GM21576 (cell line): ENCODE measurements around the gene LRCH1.

Experiments used
- ATAC-seq: cut with Tn5 transposase; IDR thresholded peaks from one replicate; pipeline ENCODE4 v1.9.1; 2021; ENCODE audit warnings: mild to moderate bottlenecking, moderate library complexity; ENCODE audit not compliant: unreplicated experiment

The LRCH1 gene

DNA sequence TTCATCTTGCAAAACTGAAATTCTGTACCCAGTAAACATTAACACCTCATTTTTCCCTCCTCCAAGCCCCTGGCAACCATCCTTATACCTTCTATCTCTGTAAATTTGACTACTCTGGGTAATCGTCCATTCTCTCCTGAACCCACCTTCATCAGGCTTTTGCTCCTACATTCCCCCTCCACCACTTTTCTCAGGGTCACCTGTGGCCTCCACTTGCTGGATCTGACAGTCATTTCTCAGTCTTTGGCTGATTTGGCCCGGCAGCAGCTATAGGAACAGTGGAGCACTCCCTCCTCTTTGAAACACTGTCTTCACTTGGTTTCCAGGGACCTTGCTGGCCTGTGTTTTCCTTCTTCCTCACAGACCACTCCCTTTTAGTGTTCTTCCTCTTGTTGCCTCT, 83.5 kb downstream of the LRCH1 start:
- no peak for ATAC-seq

DNA sequence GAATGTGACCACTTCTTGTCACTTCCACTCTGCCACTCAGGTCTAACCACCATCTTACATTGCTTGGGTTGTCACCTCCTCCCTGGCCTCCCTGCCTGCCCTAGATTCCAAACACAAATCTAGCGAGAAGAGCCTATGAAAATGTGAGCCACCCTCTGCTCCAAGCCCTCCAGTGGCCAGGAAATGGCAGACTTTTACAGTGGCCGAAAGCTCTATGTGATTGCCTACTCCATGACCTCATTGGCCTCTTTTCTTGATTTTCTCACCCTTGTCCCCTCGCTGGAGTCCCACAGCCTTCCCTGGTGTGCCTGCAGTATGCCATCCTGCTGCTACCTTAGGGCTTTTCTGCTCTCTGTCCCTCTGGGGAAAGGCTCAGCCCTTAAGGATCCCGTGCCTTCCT, 84.2 kb downstream of the LRCH1 start:
- ATAC-seq, result no peak

DNA sequence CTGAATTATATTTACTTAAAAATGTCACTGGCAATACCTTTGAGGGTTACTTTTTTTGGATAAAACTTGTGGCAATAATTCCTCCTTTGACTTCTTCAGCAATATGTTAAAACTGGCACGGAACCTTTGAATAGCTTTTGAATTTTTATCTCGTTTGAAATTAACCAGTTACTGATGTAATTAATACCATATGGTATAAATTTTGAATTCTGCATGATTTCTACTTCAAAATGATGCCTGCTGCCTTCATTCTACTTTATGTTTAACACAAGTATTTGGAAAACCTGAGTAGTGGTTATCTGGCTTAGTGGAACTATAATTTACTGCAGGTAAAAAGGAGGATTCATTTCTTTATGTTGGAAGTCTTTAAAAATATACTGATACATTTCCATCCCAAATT, 85.3 kb downstream of the LRCH1 start:
- ATAC-seq, result no peak

DNA sequence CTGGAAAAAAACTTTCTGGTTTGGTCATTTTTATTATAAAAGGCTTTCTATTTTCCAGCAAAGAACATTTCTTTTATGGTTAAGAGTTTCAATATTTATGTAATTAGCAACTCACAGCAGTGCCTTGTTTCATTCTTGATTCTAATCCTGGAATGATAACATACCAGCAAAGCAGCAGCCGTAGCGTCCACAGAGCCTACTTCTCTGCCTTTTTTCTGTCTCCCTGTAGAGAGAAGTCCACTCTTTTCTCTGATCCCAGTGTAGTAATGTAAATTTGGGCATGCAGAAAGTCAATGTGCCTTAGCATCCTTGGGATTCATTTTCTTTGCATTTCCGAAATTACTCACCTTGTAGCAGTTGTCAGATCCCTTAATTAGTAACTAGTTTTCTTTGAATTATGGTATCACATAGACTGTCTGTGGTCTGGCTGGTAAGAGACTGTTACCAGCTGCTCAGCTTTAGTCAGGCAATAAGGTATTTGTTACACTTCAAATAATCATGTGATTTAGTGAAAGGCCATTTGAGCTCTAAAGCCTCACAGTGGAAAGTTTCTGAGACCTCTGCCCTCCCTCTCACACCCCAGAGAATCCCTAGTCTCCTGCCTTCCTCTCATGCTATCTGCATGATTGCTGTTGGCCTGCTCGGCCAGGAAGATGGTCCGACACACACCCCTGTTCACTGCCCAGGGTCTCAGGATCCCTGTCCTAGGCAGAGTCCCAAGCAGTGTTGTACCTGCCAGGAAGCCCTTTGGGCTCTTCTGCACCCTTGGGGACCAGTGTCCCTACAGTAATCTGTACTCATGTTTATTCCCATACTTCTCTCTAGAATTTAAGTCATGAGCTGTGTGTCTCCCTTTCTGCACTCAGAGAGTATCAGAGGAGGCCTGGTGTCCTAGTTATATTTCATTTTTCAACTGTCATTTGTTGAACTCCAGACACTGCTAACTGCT, 86.3 kb downstream of the LRCH1 start:
- peak; percentile 80 for ATAC-seq

DNA sequence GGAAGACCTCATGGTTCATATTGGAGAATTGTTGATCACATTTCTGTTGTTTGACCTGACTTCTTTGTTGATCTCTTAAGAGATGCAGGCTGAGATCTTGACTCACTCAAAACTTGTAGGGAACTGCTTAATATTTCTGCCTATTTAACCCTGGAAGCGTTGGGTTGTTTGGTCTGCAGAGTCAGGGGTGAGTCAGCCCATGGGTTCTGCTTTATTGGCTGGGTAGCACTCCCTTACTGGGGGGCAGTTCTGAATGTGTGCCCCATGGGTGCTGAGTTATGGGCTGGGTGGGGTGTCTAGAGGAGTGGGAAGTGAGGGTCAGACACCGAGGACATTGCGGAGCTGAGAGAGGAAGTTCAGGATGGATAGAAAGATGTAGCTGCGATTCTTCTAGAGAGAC, 87.9 kb downstream of the LRCH1 start:
- no peak for ATAC-seq

DNA sequence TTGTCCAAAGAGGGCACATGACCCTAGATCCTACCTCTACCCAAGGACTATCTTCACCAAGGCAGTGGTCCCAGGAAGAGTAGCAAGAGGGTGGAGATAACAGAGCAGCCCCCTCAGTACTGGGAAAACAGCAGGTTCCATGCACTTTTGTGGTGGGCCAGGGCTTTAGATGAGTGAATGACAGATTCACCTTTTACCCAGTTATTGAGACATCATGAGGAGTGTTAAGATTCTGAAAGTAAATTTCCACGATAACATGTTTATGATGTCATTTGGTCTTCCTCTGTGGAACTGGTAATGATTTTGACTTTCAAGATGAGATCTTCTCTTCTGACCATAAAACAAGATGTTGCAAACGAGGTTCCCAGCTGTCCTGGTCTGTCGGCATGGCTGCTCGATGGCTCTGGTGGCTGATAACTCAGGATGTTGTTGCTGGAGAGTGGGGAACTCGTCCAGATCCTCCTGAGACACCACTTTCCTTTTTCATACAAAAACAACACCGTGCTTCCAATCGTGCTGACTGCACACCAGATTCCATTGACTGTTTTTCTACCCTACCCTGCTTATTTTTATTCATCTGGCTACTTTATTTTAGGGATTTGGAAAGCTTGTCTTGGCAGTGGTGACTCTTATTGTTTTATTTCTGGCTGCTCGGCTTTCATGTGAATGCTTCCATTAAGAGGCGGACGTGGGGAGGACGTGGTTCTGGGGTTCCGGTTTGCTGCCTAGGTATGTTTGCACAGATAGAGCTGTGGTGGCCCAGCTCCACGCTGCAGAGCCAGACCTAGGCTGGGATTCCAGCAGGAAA, 88.5 kb downstream of the LRCH1 start:
- no peak for ATAC-seq

DNA sequence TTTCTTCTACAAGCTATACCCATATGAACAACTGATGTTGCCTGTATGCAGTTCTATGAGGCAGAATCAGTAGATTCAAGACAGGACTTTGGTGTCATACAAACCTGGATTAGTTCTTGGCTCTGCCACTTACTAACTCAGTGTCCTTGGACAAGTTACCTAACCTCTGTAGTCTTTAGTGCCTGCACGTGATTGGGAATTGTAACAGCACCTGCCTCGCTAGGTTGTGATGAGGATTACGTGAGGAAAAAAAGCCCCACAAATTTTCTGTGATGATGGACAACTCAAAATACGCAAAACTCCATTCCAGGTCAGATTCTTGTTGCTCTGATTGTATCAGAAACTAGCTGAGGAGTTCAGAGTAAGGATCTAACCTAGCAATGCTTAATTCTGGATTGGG, 89.3 kb downstream of the LRCH1 start:
- no peak for ATAC-seq

DNA sequence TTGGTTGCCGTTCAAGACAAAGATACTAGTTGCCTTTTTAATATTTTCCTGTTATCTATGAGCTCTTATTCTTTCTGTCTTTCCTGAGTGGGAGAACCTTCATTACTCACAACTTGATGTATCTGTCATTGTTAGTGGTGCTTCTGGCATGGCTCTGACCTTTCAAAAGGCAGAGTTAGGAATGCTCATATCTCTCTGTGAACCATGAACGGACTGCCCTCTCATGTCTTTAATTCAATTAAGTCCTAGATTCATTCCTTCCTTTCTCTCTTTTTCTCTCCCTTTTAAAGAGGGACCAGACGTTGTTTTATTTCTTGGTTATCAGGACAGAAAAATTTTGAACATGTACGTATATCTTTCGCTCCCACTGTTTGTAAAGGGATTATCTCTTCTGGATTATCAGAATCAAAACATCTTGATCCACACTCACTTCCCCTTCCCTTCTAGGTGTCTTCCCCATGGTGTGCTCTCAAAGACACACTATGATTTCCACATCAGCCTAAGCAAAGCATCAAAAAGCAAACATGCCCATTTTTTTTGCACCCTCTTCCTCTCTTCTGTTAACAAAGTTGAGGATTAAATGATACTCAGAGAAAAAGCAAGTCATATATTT, 90.3 kb downstream of the LRCH1 start:
- no peak for ATAC-seq

DNA sequence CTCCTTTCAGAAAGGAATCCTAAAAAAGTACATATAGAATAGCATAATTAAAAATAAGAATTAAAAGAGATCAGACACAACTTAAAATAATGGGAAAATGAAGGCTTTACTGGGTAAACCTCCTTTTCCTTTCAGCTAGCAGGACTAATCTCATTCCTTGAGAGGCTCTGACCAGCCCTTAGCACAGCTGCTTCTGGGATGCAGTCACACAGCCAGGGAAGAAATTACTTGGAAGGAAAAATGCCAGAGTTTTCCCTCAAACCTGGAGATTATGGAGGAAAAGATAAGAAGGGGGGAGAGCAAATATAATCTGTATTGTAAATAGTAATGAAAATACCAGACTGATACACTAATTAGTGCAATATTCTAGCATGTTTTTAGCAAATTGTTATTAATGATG, 91.8 kb downstream of the LRCH1 start:
- ATAC-seq, result no peak

DNA sequence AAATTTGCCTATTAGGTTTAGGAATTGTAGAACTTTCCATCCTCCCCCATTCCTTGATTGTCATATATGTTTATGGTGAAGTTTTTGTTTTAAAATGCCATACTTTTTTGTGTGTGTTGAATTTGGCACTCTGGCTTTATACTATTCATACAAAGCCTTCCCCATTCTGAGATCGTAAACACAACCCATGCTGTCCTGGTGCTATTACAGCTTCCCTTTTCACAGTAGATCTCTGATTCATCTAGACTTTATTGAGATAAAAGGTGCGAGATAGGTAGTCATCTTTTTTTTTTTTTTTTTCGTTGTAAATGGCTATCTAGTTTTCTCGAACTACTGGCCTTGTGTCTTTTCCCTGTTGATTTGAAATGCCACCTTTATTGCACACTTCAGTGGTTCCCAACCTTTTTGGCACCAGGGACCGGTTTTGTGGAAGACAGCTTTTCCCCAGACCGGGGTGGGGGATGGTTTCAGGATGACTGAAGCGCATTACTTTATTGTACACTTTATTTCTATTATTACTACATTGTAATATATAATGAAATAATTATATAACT, 94.6 kb downstream of the LRCH1 start:
- peak; percentile 11 for ATAC-seq

DNA sequence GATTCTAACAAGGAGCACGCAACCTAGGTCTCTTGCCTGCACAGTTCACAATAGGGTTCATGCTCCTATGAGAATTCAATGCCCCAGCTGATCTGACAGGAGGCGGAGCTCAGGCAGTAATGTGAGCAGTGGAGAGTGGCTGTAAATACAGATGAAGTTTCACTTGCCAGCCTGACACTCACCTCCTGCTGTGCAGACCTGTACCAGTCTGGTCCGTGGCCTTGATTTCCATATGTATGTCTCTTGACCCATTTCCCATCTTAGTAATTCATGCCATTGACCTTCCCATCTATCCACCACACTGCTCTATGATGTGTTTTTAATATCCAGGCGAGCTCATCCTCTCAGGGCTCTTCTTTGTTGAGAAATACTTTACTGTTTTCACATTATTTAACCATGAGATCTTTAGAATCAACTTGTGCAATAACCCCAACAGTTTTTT, 95.2 kb downstream of the LRCH1 start:
- peak; percentile 80 for ATAC-seq

DNA sequence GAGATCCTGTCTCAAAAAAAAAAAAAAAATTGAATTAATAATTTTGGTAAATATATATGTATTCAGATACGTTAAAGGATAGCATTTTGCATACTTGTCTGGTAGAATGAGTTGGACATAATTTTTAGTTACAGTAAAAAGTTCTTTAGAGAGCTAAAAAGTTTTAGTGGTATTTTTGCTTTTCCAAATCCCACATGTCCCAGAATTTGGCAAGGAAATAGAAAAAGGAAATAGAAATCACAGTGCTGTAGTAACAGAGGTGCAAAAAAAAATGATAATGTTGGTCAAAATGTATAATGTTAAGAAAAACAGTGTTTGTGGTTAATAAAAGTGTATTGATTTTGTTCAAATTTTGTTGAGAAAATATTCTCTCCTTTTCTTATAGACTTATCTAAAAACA, 96.8 kb downstream of the LRCH1 start:
- ATAC-seq, result no peak

DNA sequence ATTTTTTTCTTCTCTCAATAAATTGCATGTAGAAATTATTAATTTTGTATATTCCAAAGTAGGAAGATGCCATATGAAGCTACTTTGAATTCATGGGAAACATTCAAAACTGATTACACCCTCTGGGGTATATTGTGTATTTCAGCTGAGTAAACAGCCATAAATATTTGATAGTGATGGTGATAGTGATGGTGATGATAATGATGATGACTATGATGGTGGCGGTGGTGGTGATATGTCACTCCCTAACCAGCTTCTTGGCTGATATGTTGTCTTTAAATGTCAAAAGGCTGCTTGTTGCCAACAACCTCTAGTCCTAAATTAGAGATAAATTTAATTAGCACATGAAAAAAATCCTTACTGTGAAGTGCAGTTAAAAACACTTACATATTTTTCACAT, 102.0 kb downstream of the LRCH1 start:
- no peak for ATAC-seq

DNA sequence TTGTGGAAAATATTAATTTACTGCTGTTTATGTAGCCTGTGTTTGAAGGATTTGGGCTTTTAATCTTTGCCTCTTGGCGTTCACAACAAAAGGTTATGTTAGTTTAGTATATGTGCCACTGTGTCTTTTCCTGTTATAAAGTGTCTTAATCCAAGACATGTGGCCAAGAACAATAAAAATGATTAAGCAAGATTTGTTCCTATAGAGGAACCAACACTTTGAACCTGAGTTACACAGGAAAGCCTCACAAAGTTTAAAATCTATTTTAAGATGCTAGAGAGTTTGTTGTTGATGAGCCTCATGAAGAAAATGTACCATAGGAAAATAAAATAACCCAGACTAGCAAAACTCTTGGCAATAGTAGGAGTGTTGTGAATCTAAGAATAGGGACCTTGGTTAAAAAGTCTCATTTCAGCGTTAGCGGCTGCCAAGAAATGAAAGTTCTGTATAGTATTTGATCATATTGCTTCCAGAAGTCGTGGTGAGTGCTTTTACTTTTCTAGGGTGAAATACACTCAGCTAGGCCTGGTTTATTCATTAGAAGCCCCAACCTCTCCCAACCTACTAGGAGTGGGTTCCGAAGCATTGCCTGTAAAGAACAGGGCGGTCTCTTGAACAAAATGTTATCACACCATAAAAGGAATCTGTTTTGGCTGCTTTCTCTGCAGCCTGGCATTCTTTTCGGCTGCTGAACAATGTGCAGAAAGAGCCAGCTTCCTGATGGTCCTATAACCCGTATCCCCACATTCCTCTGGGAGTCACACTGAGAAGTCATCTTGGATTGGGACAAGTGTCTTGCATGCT, 102.6 kb downstream of the LRCH1 start:
- no peak for ATAC-seq

DNA sequence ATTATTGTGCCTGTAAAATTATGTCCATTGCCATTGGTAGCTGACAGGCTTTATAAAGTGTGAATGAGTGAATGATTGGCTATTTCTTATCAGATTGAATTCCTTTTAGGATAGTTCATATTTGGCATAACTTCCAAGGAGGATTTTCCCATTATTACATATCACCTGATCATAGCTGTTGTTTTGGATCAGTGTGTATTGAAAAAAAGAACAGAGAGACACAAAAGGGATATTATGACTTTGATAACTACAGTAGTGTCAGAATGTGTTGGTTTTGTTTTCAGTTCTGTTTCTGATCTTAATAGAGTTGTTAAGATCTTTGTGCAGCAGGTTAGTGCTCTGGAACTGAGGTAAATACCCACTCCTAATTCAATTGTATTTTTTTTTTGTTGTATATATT, 103.8 kb downstream of the LRCH1 start:
- ATAC-seq, result peak; percentile 76

DNA sequence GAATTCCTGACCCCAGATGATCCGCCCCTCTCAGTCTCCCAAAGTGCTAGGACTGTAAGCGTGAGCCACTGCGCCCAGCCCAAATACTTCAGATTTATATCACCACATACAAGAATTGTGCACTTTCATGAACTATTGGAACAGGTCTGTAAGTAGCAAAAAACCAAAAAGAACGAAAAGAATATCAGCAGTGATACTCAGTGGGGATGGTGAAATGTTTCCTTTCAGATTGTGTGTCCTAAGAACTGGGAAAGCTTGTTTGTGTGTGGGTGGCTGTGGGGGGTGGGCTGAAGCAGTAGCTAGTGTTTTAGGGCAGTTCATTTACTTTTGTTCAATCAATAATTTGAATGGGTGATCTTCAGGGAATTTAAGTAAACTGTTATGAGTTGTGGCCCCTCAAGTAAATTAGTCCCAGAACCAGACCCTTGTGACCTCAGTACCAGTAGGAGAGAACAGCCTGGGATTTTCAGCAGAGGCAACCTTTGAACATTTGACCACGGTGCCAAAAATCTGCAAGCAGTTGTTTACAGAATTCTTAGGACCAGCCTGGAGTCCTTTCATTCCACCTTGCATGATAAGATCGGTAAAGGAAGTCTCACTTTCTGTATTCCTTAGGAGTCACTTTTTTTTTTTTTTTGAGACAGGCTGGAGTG, 106.6 kb downstream of the LRCH1 start:
- ATAC-seq, result no peak

DNA sequence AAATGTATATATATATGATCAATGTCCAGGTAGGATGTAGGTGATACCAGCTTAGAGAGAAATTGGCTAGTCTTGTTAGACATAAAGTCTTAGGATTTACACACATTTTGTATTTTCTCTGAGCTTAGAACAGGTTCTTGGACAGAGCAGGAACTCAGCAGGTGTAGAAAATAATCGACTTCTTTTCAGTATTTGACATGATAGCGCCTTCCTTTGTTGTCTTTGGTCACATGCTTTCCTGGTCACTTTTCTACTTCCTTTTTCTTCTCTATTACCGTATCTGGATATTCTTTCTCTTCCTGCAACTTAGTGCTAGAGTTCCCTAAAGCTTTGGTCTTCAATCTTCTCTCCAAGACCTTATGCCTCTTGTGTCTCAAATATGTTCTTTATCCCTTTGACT, 107.4 kb downstream of the LRCH1 start:
- no peak for ATAC-seq

DNA sequence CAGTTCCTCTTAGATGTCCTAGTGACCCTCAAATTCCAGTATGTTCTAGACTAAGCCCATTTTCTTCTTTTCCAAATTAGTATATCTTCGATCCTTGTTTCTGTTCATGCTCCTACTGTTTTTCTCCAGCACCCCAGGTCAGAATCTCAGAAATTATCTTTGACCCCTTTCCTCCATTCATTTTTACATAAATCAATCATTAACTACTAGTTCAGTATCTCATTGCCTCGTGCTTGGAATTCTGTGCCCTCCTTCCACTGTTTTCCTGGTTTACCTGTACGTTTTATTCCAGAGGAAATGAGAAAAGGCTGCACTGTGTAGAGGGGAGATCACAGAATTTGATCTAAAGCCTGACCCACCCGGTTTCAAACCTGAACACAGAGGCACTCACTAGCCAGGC, 107.9 kb downstream of the LRCH1 start:
- ATAC-seq, result no peak

DNA sequence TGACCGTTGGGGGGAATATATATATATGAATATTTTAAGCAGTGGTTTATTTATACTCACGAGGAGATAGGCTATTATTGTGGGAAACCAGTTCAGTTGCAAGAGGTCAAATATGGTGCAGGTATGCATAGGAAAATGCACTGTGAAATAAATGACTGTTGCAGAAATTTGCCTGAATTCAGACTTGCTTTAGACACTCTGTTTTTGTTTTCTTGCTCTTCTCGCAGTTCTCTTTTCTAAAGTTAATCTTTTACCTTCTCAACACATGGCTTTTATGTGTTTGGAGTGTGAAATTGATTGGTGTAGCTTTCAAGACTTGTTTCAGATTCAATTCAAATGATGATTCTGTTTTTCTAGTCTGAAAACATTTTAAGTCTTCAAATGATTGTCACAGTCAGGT, 109.7 kb downstream of the LRCH1 start:
- ATAC-seq, result peak; percentile 49
